Measurements from ENCODE around the gene TGM2. TPM values are rescaled to one million over a fixed set of nuclear protein-coding genes. Genes with fewer than 3 reads are reported as not detected.
"Not testable (repeated sequence)": the region's sequence is repeated elsewhere in the genome, so short reads cannot be mapped to it uniquely, and the experiment has no call there.

Gene TGM2
- polyA plus RNA-seq, 3 donors: 39.1 to 45.5 (median 42.3) TPM

DNA sequence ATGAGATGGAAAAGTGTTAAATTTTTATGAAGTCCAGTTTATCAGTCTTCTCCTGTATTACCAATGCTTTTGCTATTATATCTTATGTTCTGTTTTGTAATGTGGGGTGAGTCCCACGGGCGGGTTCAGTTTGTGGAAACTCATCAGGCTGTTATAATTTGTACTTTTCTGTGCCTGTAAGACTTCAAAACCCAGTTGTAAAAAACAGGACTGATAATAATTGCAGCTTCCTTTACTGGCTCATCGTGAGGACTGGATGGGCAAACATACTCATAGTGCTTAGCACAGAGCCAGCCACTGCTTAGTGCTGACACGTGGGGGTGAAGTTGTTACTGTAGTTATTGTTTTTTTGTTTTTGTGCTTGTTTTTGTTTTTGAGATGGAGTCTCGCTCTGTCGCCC, 45.6 kb downstream of the TGM2 start:
- no peak for DNase-seq

- no peak for DNase-seq
These were observed 47.4 kb downstream of the TGM2 start for GRCh38 chr20:38117635-38118034.

GRCh38 chr20:38117205-38117604, 47.9 kb downstream of the TGM2 start:
- no peak for DNase-seq

- no peak for DNase-seq
These were observed 48.5 kb downstream of the TGM2 start for GRCh38 chr20:38116409-38117165.

- no peak for DNase-seq
These were observed 49.2 kb downstream of the TGM2 start for GRCh38 chr20:38115896-38116295.

GRCh38 chr20:38115205-38115604, 49.9 kb downstream of the TGM2 start:
- DNase-seq: no peak

GRCh38 chr20:38114353-38114791, 50.7 kb downstream of the TGM2 start:
- no peak for DNase-seq

- no peak for DNase-seq
These were observed 51.4 kb downstream of the TGM2 start for GRCh38 chr20:38113401-38114325.

DNA sequence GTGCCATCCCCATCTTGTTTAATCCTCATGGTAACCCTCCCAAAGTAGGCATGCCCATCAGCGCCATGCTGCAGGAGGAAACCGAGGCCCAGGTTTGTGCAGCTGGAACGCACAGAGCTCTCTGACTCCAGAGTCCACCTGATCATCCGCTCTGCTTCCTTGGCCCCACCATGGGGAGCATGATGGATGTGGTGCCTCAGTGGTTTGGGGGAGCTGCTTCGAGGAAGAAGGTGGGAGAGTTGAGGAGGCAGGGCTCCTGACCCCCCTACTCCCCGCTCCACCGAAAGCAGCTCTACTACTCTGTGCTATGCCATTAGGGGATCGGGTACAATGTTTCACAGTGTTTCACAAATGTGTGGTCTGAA, 52.2 kb downstream of the TGM2 start:
- DNase-seq: no peak

GRCh38 chr20:38112261-38112929, 52.7 kb downstream of the TGM2 start:
- no peak for DNase-seq

- DNase-seq: no peak
These were observed 53.5 kb downstream of the TGM2 start for GRCh38 chr20:38111366-38112232.

GRCh38 chr20:38110525-38111178, 54.4 kb downstream of the TGM2 start:
- DNase-seq: no peak

DNA sequence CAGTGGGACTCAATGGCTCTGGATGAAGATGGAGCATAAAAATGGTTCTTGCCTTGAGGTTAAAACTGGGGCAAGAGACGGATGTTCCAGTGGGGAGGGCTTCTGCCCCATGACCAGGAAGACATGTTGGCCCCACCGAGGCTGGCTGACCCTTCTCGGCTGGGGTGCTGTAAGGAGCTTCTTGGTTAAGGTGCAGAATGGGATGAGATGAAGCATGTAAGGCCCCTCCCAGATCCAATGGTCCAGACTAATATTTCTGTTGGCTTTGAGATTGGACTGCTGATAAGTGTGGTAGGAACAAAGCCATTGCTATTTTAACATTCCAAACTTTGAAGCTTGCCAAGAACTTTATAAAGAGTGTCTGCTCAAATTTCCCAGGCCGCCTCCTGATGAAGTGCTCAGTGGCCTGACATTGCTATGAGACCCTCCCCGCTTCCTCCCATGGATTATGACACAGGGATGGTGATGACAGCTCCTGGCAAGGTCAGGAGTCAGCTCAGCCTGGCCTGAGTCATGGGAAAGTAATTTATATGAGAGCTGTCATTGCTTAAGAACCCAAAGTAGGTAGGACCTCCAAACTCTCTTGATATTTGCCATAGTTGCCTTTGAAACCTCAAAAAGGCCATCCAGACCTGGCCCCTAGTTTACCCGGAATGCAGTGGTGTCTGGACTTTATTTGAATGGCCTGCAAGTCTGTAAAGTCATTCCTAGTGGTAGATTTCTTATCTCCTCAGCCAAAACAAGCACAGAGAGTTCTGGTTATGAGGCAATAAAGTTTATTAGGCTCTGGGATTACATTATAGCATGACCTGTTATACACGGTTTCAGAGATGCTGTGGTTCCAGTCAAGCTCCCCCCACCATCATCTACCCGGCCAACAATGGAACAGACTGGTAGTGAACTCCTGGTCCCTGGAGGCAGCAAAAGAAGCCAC, 55.2 kb downstream of the TGM2 start:
- no peak for DNase-seq

GRCh38 chr20:38108986-38109541, 56.0 kb downstream of the TGM2 start:
- peak; percentile 60 for DNase-seq

DNA sequence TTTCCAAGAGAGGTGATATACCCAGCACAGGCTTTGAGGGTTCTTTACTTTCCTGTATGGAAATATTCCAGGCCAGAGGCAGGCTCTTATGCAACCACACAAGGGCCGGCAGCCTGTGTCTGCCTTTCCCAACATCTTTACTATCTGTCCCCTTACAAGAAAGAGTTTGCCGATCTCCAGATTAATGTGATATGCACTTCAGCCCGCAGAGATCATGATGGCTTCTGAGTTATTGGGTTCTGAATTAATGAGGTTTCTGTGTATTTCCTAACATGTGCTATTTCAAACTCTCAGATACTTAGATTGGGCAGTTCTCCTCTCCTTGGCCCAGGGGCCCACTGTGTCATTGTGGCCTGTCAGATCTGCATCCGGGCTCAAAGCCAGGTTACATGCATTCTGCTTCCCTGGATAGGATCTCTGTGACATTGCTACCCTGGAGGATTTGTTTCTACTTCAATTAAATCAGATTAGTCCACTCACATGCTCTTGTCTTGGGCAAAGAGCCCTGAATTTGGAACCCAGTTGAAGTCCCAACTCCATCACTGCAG, 56.6 kb downstream of the TGM2 start:
- DNase-seq: no peak

- not testable (repeated sequence) for DNase-seq
These were observed 57.2 kb downstream of the TGM2 start for GRCh38 chr20:38107916-38108315.

- not testable (repeated sequence) for DNase-seq
These were observed 57.7 kb downstream of the TGM2 start for GRCh38 chr20:38107386-38107785.

GRCh38 chr20:38106461-38106860, 58.6 kb downstream of the TGM2 start:
- DNase-seq: no peak

DNA sequence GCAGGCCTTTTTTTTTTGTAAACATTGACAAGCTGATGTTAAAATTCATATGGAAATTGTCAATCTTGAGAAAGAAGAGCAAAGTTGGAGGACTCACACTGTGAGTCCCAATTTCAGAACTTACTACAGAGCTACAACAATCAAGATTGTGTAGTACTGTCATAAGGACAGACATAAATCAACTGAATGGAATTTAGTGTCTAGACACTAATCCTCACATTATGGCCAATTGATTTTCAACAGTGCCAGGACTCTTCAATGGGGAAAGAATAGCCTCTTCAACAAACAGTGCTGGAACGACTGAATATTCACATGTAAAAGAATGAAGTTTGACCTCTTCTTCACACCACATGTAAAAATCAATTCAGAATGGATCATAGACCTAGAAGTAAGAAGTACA, 60.8 kb downstream of the TGM2 start:
- no peak for DNase-seq
